Right ventricle myocardium inferior (tissue), 1 donor: Measurements from ENCODE around the gene NTN1. TPM values are rescaled to one million over a fixed set of nuclear protein-coding genes. Genes with fewer than 3 reads are reported as not detected.
A peak's percentile ranks its signal among the peaks of the same experiment; 100 is the strongest.

Experiments used
- ATAC-seq: fragments of 200-7000 bp; cut with Tn5 transposase; one replicate; pipeline ENCODE4 v1.9.1; 2020; ENCODE audit warnings: mild to moderate bottlenecking, moderate library complexity
- DNase-seq: peaks from one replicate; pipeline ENCODE4 v3.0.0; 2021; ENCODE audit errors: missing footprints
- intact Hi-C: fragments of 100-400 bp; cut with DNase I; formaldehyde crosslinking; loops from one replicate; pipeline ENCODE4 v1.11.0; 2022
- total RNA-seq: library from RNA; stranded (reverse); fragmentation: NEBNext Ultra II Directional; extraction: Animal tissue kit (Norgen Biotek cat#: 25700); gene quantifications from one replicate; pipeline ENCODE4 v1.2.1, GENCODE V29; 2021
- donor health status: DM: no; HTN: yes; CAD: no; lungs with severe emphysema.

NTN1 gene
- total RNA-seq, 1 donor from 2014 or later, result 24.5 TPM

DNA sequence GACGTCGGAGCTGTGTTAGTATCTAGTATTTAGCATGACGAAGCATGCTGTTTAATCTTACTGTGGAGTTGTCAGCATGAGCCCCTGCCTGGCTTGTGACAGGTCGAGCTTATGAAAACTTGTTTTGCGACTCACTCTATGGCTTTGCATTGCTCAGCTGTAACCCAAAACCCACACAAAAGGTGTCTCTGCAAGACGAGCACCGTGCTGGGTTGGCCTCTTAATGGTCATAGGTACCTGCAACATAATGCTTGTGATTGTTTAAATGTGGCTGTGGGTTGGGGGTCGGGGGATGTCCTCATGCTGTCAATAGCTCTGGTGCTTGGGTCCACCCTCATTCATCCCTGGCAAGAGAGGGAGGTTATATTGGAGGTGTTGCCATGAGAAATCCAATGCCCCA is 5.4 kb downstream of the NTN1 start:
- DNase-seq (no peak), ATAC-seq (no peak)
- intact Hi-C loops, result no loop called here

GRCh38 chr17:9028202-9028987 is 7.1 kb downstream of the NTN1 start:
- DNase-seq, result no peak
- no peak for ATAC-seq
- intact Hi-C loops, result no loop called here

GRCh38 chr17:9028988-9029570 is 7.8 kb downstream of the NTN1 start:
- intact Hi-C loops, result no loop called here
- DNase-seq (no peak), ATAC-seq (no peak)

DNA sequence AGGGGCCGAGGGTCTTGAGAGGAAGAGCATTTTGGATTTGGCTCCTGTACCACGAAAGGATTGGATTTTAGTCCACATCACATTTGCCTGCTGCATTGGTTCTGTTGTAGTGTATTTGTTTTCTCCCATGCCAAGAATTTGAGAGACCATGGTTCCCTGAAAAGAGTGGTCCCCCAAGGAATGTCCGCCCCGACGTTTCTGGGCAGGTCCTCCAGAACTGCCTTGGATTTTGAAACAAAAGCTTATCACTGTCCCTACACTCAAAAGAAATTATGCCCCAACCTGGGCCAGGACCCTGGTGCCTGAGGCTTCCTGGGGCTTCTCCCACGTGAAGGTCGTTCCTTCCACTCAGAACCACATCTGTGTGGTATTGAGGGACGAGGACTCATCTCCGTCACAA is 10.8 kb downstream of the NTN1 start:
- intact Hi-C loops, result no loop called here
- no peak for ATAC-seq
- DNase-seq, result no peak

DNA sequence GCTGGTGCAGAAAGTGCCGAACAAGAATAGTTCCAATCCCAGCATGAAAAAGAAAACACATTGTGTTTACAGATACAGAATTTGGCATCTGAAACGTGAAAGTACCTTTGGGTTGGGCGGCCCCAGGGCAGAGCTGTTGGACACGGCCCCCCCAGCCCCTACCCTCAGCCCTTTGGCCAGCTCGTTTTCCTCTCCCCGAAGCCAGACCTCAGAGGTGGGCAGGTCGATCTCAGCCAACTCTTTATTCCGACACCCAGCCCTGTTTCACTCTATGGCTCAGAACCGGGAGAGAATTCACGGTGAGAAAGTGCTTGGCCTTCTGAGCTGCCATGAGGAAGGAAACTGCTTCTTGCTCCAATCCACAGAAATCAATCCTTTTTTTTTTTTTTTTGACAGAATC is 11.3 kb downstream of the NTN1 start:
- DNase-seq (no peak), ATAC-seq (no peak)
- intact Hi-C loops, result no loop called here

DNA sequence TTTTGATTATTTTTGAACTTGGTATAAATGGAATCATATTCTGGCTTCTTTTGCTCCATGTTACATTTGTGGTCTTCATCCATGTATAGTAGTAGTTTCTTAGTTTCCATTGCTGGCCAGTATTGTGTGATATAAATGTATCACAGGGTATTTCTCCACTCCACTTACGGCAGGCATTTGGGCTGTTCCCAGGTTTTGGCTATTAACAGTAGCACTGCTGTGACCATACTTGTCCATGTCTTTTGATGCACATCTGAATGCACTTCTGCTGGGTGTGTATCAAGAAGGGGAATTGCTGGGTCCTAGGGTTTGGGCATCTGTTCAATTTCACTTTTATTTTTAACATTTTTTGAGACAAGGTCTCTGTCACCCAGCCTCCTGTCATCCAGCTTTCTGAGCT is 13.9 kb downstream of the NTN1 start:
- ATAC-seq (no peak), DNase-seq (no peak)
- intact Hi-C loops, result no loop called here

DNA sequence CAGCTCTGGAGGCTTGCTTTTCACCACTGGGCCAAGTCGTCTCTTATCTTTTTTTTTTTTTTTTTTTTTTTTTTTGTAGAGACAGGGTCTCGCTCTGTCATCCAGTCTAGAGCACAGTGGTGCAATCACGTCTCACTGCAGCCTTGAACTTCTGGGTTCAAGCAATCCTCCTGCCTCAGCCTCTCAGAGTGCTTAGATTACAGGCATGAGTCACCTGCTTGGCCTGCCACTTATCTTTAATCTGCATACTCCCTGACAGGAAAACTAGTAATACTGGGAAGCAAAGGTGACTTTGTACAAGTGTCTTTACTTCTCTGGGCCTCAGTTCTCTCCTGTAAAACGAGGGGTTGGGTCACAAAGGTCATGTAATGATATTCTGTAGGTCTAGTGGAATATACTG is 15.0 kb downstream of the NTN1 start:
- intact Hi-C loops, result no loop called here
- ATAC-seq (no peak), DNase-seq (no peak)

- ATAC-seq, result no peak
- intact Hi-C loops, result no loop called here
- no peak for DNase-seq
Observed at GRCh38 chr17:9037736-9038135, 16.4 kb downstream of the NTN1 start.

DNA sequence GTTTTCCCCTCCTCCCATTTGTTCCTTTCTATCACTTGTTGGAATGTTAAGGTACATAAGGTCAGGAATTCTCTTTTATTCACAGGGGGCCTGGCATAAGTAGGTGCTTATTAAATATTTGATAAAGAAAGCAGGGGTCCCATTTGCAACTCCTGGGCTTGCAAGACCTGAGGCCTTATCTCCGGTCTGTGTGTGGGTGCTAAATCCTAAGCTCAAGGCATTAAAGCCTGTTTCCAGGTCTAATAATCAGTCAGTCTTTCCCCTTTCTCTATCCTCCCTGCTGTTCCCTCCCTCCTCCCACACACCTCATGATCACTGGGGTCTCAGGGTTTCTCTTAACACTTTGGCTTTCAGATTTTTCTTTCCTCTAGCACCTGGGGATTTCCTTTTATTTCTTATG is 17.1 kb downstream of the NTN1 start:
- intact Hi-C loops, result no loop called here
- no peak for DNase-seq
- no peak for ATAC-seq

- DNase-seq (no peak), ATAC-seq (no peak)
- intact Hi-C loops, result no loop called here
Observed at GRCh38 chr17:9044772-9045463, 23.6 kb downstream of the NTN1 start.

DNA sequence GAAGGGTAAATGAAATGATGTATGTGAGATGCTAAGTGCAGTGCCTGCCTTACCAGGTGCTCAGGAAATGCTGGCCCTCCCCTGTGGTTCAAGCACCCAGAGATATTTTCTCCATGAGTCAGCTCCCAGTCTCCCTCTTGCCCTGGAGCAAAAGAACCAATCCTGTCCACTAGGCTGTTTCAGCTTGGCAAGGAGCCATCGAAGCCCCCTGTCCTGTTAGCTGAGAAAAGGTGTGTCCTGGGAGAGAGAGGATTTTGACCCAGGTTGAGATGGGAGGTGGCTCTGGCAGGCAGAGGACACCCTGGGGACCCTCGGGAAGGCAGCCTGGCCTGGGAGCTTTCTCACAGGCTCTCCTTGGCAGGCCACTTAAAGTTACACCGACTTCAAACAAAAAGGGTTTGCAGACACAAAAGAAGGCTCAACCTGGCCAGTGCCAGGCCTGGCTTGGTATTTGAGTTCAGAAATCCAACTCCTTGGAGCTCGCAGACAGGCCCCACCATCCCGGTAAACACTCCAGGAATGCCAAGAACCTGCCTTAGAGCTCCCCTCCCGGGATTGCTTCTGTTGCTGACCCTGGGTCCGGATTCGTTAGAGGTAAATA is 29.6 kb downstream of the NTN1 start:
- no peak for DNase-seq
- intact Hi-C loops, result no loop called here

GRCh38 chr17:9051561-9051960 is 30.3 kb downstream of the NTN1 start:
- intact Hi-C loops, result no loop called here
- DNase-seq, result no peak
- no peak for ATAC-seq

More for the DNA sequence above, 29.6 kb downstream of the NTN1 start:
- ATAC-seq, result no peak

- ATAC-seq (no peak), DNase-seq (no peak)
- intact Hi-C loops, result no loop called here
Observed at GRCh38 chr17:9052921-9053320, 31.6 kb downstream of the NTN1 start.

- DNase-seq (no peak), ATAC-seq (no peak)
- intact Hi-C loops, result no loop called here
Observed at GRCh38 chr17:9053406-9053805, 32.1 kb downstream of the NTN1 start.

DNA sequence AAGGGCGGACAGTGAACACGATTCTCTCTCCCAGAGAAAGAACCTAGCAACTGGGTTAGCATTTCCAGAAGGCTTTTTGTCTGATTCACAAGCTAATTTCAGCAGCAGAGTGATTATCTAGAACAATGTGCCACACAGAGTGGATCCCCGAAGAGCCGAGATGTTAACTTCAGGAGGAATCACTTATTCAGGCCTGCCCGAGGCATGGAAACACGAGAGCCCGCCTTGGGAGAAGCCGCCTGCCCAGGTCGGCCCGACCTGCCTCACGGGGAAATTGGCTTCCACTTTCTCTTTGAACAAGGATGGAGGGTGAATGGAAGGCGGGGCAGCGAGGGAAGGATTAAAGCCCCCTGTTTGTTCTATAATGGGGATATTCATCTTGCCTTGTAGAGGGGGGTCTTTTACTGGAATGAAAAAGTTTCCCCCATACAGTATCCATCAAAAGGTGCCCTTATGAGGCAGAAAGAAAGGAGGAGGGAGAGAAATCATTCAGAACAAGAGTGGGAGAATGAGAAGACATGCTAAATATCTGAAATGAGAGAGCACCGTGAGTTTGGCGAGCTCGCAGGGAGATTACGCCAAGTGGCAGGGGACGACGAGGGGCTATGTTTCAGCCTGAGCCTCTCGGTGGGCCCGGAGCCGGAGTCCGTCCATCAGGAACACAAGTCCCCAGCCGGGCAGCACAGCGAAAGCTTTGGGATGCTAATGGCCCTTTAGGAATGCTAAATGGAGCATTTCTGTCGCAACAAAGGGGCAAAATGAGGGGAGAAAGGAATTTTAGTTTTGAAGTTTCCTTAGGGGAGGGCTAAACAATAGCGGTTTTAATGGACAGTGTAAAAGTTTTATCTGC is 33.0 kb downstream of the NTN1 start:
- no peak for DNase-seq
- ATAC-seq, result no peak
- intact Hi-C loops, result no loop called here

- ATAC-seq (no peak), DNase-seq (no peak)
- intact Hi-C loops, result no loop called here
Observed at GRCh38 chr17:9055281-9055680, 34.0 kb downstream of the NTN1 start.

DNA sequence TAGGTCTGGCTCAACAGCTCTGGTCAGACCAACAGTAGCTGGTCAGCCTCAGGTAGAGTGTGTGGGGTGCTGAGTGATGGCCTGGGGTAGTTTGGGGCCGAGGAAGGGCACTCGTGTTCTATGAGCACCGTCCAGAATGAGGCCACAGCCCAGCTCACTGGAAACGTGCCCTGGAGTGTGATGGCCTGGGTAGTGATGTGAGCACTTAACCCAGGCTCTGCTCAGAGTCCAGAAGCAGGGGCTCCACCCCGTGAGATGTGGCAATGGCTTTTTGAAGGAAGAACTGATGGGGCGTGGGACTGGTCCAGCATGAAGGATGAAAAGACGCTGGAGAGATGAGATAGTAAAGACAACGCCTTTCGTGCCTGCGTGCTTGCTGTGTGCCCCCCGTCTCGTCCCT is 35.3 kb downstream of the NTN1 start:
- DNase-seq, result no peak
- ATAC-seq, result peak; percentile 13
- intact Hi-C loops, result no loop called here

DNA sequence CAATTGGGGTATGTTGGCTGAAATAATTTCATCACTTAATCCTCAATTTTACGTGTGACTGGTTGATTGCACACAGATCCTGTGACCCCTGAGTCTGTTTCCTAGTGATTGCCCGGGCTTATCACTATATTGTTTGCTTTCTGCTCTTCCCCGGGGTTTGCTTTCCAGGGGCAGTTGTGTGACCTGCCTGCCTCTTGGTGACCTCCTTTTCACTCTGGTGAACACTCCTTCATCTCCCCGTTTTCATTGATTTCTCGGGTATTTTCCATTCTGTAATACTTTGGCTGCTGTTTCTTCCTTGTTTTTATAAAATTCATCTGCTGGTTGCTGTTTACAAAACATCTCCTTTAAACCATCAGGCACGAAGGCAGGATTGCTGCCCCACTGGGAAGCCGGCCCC is 36.0 kb downstream of the NTN1 start:
- intact Hi-C loops, result no loop called here
- ATAC-seq (no peak), DNase-seq (no peak)

DNA sequence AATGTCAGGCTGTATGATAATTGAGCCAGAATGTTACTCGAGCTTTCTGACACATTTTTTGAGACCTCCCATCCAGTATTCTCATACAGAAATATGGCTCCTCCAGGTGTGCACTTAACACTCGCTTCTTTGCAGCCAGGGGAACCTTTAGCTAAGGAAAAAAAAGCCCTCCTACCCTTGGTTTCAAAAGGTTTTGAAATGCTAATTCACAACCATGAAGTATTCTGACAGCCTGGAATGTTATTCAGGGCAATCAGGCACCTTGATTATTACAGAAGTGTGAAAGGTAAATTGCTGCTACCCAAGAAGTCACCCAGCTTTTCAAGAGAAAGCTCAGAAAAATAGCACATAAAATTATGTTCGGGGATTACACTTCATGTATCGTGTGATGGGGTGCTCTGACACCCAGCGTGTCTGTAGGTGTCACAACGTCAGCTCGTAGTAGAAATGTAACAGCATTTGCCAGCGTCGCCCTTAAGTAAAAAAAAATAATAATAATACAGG is 41.1 kb downstream of the NTN1 start:
- intact Hi-C loops, result no loop called here
- no peak for ATAC-seq
- no peak for DNase-seq
